T-helper 1 cell (primary cell): ENCODE measurements around the gene MPPED1.

ENCODE experiments used
- DNase-seq, 5 donors: peaks; one replicate each; pipeline ENCODE4 v3.0.0-alpha.2; 2012 to 2020

Gene MPPED1

DNA sequence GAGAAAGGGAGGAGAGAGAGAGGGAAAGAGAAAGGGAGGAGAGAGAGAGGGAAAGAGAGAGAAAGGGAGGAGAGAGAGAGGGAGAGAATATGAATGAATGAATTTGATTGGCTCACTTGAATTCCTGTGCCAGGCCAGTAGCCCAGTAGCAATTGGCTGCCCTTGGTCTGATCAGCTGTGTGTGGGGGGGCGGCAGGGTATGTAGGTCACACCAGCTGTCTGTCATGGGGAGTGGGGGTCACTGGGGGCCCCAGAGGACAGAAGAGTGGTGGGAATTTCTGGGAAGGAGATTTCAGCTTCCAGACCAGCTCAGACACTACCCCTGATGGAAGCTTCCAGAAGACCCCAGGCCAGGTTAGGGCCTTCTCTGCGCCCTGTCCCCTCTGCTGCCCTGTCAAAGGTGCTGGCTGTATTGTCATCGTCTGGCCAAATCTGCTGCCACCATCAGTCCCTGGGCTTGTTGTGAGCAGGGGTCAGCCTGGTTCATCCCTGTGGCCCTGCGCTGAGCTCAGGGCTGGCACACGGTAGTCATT is 21.1 kb downstream of the MPPED1 start:
- DNase-seq: no peak

GRCh38 chr22:43433451-43434274 is 21.8 kb downstream of the MPPED1 start:
- DNase-seq: no peak

GRCh38 chr22:43434275-43434927 is 22.6 kb downstream of the MPPED1 start:
- no peak for DNase-seq

DNA sequence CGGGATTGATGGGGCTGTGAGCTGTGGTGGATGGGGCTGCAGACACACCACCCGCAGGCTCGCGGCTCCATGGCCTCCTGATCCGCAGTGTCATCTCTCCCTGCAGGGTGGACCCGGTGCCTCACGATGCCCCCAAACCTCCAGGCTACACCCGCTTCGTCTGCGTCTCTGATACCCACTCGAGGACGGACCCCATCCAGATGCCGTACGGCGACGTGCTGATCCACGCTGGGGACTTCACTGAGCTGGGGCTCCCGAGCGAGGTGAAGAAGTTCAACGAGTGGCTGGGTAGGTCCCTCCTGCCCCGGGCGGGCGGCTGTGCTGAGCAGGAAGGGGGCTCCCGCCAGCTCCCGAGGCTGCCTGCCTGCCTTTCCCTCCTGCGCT is 23.1 kb downstream of the MPPED1 start:
- DNase-seq: no peak

- DNase-seq: no peak
These were observed 24.3 kb downstream of the MPPED1 start for GRCh38 chr22:43435851-43436811.

DNA sequence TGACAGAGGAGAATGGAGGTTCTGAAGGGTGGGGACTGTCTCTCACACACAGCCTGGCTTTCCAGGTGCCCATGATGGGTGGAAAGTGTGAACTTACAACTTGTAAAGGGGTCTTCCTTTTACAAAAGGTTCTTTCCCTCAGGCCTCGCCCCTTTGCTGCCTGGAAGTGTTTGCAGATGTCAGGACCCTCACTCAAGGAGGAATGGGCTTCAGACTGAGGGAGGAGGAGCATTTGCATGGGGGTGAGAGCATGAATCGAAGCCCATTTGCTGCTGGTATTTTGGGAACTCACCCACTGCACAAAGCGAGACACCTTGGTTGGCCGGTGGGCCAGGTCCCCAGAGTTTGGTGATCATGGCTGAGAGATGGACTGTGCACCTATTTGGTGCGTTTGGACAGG is 25.1 kb downstream of the MPPED1 start:
- no peak for DNase-seq

GRCh38 chr22:43437871-43438475 is 26.2 kb downstream of the MPPED1 start:
- no peak for DNase-seq

GRCh38 chr22:43438666-43439347 is 27.0 kb downstream of the MPPED1 start:
- no peak for DNase-seq

DNA sequence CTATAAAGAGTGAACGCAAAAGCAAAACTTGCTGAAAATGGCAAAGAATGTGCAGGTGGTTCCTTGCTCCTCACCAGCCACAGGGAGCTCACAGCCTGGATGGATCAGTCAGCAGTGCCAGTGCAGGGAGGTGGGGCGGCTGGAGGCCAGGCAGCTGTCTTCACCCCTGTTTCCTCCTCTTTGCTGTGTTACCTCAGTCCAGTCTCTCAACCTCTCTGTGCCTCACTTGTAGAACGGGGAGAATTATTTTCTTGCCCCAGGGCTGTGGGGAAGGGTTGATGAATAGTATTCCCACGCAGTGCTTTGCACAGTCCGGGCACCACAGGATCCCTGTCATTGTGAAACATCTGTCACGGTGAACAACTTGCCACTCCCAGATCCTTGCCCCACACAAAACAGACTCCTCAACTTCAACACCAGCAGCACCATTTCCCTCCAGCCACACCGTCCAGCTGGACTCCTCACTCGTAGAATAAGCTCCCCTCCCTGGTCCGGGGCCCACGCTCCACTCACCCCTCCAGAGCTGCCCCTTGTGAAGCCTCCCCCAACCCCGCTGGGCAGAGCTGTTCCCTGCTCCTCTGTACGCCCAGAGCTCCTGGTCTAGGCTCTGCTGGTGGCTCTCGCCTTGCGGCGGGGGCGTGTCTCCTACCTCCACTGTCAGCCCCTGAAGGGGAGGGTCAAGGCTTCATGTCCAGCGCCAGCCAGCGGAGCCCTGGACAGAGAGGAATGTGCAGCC is 27.7 kb downstream of the MPPED1 start:
- DNase-seq: no peak

GRCh38 chr22:43440104-43440387 is 28.2 kb downstream of the MPPED1 start:
- no peak for DNase-seq

- no peak for DNase-seq
These were observed 28.7 kb downstream of the MPPED1 start for GRCh38 chr22:43440556-43440955.

GRCh38 chr22:43441216-43441615 is 29.4 kb downstream of the MPPED1 start:
- no peak for DNase-seq

GRCh38 chr22:43441751-43442150 is 29.9 kb downstream of the MPPED1 start:
- no peak for DNase-seq

DNA sequence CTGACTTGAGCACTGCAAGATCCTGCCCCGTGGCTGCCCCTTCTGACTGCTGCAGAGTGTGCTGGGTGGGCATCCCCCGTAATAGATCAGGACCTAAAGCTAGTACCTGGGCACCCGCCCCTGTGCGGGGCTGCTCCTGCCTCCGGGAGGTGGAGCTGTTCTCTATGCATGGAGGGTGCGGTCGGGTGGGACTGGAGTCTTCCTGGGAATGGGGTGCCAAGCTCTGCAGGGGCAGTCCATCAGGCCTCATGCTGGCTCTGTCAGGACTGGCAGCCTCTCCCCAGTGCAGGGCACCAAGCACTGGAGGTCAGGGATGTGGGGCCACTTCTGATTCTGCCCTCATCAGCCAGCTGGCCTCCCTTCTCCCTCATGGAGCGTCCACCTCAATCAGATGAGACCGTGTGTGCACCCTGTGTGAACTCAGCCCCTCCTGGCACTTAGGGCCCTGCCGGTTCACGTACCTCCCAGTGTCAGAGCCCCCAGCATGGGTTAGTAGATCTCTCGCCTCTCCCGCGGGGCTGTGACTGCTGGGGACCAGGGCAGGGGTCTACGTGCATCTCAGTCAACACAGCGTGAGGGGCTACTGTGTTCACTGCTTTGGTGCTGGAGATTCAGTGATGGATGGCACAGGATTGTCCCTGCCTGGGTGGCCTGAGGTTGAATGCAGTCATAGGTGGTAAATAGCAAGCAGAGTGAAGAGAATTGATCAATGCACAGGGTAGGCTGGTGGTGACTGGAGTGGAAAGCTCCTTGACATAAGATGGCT is 30.8 kb downstream of the MPPED1 start:
- no peak for DNase-seq

DNA sequence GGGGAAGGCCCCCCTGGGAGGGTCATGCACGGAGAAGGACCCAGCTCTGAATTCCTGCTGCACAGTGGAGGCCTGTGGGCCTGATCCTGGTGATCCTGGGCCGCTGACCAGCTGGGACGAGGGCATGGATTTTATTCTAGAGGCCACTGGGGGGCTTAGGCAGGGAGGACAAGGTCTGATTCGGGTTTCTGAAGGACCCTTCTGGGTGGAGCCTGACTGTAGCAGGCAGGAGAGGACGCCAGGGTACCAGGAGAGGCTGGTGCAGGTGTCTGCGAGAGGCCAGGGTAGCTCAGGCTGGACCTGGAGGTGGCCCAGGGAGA is 31.3 kb downstream of the MPPED1 start:
- no peak for DNase-seq

DNA sequence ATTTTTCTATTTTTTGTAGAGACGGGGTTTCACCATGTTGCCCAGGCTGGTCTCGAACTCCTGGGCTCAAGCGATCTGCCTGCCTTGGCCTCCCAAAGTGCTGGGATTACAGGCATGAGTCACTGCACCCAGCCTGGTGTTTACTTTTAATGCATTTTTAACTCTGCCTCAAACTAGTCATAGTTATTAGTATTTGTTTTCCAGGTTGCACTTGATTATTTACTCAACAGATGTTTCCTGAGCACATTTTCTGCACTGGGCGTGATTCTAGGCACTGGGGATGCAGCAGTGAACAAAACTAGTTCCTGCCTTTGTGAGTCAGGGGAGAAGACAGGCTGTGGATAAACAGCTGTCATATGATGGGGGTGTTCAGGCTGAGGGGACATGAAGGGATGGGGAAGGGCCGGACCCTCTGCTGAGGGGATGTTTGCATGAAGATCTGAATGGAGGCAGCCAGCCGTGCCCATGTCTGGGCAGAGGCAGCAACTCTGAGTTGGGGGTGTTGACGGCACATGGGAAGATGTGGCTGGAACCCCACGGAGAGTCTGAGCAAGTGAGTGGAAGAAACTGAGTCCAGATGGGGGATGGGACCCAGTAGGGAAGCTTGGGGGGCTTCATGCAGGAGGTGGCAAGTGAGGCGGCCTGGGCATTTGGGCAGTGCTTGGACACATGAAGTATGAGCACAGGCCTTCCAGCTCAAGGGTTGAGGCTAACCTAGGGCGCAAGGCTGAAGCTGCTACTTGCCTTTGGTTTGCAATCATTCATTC is 34.4 kb downstream of the MPPED1 start:
- no peak for DNase-seq

- no peak for DNase-seq
These were observed 35.1 kb downstream of the MPPED1 start for GRCh38 chr22:43446916-43447315.

DNA sequence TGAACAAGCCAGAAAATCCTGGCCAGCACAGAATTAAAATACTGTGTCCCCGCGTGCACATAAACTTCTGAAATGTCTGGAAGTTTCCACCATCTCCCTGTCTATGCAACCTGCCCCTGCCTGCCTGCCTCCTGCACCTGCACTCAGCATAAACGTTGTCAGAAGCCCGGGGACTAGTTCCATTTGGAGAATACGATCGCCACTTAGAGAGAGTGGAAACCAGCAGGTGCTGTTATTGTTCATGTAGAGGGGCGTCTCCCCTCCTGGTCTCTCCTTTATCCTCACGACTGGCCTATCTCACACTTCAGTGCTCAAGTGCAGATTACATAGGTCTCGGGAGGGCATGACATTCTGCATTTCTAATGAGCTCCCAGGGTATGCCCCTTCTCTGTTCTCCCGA is 35.6 kb downstream of the MPPED1 start:
- no peak for DNase-seq

- no peak for DNase-seq
These were observed 36.2 kb downstream of the MPPED1 start for GRCh38 chr22:43448048-43448447.

- DNase-seq: no peak
These were observed 37.5 kb downstream of the MPPED1 start for GRCh38 chr22:43449205-43449830.
